C4-2B (cell line): ENCODE results near the gene CLPX.

Source experiments
- ZFX ChIP-seq: fragments of 450-650 bp; IDR thresholded peaks from 2 replicates; pipeline ENCODE4 v1.6.1; 2017
- TF ChIP-seq, protein P1 (sequence below): fragments of 450-650 bp; conservative IDR thresholded peaks from 2 replicates; pipeline ENCODE4 v1.5.1; 2017; ENCODE audit warnings: mild to moderate bottlenecking

DNA sequence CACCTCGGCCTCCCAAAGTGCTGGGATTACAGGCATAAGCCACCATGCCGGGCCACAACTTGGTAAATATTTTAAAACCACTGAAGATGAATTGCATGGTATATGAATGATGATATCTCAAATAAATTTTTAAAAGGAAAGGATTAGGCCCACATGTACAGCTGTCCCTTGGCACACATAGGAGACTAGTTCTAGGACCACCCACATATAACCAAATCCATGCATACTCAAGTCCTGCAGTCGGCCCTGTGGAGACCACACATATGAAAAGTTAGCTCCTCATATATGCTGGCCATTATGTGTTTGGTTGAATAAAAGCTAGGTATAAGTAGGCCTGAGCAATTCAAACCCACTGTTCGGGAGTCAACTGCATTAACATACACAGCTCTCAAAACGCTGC lies 10.6 kb downstream of the CLPX start:
- TF ChIP-seq, protein P1, sequence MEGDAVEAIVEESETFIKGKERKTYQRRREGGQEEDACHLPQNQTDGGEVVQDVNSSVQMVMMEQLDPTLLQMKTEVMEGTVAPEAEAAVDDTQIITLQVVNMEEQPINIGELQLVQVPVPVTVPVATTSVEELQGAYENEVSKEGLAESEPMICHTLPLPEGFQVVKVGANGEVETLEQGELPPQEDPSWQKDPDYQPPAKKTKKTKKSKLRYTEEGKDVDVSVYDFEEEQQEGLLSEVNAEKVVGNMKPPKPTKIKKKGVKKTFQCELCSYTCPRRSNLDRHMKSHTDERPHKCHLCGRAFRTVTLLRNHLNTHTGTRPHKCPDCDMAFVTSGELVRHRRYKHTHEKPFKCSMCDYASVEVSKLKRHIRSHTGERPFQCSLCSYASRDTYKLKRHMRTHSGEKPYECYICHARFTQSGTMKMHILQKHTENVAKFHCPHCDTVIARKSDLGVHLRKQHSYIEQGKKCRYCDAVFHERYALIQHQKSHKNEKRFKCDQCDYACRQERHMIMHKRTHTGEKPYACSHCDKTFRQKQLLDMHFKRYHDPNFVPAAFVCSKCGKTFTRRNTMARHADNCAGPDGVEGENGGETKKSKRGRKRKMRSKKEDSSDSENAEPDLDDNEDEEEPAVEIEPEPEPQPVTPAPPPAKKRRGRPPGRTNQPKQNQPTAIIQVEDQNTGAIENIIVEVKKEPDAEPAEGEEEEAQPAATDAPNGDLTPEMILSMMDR: no peak
- no peak for TF ChIP-seq ZFX
